GM12873 (cell line): Measurements from ENCODE around the gene METTL1.

Experiments used
- TF ChIP-seq, protein P1 (sequence below): IDR thresholded peaks from 2 replicates; pipeline ENCODE4 v1.5.1; 2012; ENCODE audit warnings: low read depth, mild to moderate bottlenecking, moderate library complexity, low read length, control low read depth; ENCODE audit not compliant: insufficient read depth; ENCODE audit errors: missing control alignments

The METTL1 gene

DNA sequence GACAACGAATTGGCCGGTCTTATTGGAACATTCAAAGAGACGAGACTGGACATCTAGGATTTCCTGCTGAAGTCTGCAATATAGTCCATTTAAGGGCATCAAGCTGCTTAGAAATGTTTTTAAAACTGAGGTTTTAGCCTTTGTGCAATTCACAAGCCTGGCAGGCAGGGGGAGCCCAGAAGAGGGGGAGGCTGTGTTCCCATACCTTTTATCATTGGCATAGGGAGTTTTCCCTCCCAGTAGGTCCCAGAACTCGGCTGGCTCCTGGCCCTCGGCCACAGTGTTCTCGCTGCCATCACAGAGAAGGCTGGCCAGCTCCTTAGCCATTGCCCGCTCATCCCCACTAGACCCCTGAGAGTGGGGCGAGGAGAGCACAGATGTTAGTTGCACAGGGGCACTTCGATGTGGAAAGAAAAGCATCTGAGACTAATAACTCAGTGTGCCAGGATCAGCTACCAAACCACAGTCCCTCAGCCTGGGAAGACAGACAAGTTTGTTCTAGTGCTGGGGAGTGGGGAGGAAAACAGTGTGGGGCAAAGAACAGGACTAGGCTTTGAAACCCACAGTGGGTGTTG, 31.5 kb upstream of the METTL1 start:
- TF ChIP-seq, protein P1, sequence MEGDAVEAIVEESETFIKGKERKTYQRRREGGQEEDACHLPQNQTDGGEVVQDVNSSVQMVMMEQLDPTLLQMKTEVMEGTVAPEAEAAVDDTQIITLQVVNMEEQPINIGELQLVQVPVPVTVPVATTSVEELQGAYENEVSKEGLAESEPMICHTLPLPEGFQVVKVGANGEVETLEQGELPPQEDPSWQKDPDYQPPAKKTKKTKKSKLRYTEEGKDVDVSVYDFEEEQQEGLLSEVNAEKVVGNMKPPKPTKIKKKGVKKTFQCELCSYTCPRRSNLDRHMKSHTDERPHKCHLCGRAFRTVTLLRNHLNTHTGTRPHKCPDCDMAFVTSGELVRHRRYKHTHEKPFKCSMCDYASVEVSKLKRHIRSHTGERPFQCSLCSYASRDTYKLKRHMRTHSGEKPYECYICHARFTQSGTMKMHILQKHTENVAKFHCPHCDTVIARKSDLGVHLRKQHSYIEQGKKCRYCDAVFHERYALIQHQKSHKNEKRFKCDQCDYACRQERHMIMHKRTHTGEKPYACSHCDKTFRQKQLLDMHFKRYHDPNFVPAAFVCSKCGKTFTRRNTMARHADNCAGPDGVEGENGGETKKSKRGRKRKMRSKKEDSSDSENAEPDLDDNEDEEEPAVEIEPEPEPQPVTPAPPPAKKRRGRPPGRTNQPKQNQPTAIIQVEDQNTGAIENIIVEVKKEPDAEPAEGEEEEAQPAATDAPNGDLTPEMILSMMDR: peak; percentile 77

DNA sequence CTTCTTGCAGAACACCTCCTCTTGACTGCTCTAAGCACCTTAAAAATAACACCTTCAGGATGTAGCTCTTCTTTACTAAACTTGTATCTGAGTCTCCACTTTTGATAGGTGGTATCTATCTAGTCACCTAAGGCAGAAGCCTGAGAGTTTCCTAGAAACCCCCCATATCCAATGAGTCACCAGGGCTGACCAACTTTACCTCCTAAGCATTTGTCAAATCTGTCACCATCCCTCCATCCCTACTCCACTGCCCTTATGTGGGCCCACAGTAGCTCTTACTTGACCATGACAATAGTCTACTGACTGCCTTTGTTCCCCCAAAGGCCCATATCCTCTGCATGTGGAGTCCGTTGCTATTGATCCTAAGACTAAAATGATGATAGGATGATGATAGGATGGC, 30.7 kb upstream of the METTL1 start:
- TF ChIP-seq, protein P1: no peak

DNA sequence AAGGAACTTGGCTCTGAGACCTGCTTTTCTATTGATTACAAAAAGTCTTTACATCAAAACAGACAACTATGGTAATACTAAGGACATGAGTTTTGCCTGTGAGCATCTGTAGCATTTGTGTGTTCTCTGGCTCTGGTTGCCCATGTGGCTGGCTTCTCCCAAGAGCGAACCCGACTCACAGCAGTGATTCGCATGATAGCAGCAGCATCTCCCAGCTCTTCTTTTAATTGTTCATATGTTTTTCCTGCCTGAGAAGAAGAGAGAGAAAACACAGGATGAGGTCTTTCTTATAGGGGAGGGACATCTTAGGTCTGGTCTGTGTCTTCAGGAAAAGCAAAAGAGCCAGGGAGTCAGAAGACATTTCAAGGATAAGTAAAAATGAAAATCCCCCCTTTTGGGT, 29.1 kb upstream of the METTL1 start:
- TF ChIP-seq, protein P1: no peak

DNA sequence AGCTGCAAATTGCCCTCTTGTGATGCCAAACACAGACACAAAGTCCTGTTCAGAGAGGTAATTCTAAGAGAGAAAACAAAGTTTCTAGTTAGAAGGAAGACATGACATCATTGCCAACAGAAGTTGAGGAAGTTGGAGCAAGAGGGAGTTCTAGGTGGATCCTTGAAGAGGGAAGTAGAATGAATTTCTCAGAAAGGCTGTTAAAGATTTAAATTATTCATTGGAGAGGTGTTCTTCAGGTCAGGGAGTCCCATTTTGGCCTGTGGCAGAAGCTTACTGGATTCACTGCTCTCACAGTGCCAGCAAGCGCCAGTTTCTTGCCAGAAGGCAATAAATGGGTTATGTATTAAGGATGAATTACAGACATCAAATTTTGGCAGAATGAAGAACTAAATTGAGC, 26.0 kb upstream of the METTL1 start:
- TF ChIP-seq, protein P1: no peak

DNA sequence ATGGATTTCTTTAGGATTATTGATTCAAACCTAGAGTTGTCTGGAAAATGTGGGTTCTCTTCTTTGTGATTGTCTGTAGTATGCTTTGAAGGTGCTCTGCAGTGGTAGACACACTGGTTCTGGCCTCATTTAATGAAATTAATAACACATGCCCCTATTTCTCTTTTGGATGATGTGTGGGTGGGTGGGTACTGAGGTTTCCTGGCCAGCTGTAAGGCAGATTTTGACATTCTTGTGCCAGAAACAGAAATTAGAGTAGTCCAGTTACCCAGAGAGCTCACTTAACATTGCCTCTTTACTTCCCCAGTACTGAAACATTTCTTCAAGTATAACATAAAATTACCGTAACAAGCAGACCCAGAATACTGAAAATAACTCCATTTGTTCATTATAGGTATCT, 25.1 kb upstream of the METTL1 start:
- TF ChIP-seq, protein P1: no peak

DNA sequence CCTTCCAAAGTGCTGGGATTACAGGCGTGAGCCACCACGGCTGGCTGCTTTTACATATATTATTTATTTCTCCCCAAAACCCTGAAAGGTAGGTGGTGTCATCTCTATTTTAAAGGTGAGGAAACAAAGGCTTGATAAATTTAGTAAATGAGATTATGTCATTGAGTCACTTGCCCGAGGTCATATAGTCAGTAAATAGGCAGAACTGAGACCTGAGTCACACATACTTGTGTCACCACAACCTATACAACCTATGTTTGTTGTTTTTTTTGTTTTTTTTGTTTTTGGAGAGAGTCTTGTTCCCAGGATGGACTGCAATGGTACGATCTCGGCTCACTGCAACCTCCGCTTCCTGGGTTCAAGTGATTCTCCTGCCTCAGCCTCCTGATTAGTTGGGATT, 23.4 kb upstream of the METTL1 start:
- TF ChIP-seq, protein P1: no peak

DNA sequence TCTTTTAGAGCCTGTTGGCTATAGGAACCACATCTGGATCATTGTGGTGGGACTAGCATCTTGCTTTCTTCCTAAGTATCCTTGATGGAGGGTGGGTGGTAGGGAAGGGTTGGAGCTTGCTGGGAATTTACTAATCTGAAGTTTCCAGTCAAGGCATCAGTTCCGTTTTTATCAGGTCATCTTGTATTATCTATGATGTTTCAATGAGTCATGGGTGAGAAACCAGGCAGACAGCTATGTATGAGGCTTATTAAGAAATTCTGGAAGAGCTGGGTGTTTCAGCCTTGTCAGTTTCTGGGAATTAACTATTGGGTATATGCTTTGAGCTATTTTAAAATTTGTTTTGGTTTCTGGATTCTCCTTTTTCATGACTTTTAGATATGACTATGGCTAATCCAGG, 22.0 kb upstream of the METTL1 start:
- TF ChIP-seq, protein P1: no peak
